MM.1S (cell line): Measurements from ENCODE around the gene CDH22.

Source experiments
- EZH2 ChIP-seq: fragments of 300-600 bp; sonication (generic); optimal IDR thresholded peaks from 2 replicates; pipeline ENCODE3; 2017; ENCODE audit warnings: low read depth, mild to moderate bottlenecking, antibody characterized with exemption, low read length, mixed read lengths
- EZH2phosphoT487 ChIP-seq: fragments of 300-600 bp; sonication (generic); IDR thresholded peaks from 2 replicates; pipeline ENCODE4 v1.6.1; 2018; ENCODE audit warnings: antibody characterized with exemption, low read length
- TF ChIP-seq, protein P1 (sequence below): fragments of 300-600 bp; sonication (generic); IDR thresholded peaks from 2 replicates; pipeline ENCODE4 v1.5.1; 2016; ENCODE audit warnings: antibody characterized with exemption, low read length, mixed read lengths

DNA sequence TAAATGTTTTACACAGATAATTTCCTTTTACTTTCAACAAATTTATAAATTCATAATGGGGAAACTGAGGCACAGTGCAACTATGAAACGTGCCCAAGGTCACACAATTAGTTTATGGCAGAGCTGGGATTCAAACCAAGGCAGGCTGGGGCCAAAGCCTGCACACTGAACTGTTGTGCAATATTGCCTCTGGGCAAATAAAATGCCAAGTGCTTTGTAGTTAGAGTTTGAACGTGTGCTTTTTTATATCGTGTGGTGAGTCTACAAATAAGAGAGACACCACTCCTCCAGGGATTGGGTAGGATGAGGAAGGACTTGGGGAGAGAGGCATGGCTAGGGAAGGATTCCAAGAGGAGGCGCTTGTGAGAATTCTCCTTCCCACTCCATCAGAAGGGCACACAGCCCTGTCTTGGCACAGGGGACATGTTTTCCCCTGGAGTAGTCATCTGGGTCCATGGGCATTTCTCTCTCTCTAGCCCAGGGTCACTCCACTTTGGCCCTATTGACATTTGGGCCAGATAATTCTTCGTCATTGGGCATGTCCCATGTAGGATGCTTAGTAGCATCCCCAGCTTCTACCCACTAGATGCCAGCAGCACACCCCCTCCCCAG lies 2.8 kb upstream of the CDH22 start:
- TF ChIP-seq EZH2phosphoT487 (no peak), EZH2 (no peak)
- TF ChIP-seq, protein P1, sequence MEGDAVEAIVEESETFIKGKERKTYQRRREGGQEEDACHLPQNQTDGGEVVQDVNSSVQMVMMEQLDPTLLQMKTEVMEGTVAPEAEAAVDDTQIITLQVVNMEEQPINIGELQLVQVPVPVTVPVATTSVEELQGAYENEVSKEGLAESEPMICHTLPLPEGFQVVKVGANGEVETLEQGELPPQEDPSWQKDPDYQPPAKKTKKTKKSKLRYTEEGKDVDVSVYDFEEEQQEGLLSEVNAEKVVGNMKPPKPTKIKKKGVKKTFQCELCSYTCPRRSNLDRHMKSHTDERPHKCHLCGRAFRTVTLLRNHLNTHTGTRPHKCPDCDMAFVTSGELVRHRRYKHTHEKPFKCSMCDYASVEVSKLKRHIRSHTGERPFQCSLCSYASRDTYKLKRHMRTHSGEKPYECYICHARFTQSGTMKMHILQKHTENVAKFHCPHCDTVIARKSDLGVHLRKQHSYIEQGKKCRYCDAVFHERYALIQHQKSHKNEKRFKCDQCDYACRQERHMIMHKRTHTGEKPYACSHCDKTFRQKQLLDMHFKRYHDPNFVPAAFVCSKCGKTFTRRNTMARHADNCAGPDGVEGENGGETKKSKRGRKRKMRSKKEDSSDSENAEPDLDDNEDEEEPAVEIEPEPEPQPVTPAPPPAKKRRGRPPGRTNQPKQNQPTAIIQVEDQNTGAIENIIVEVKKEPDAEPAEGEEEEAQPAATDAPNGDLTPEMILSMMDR = no peak
